NCI-H2227 treated with DMSO at 0.1 percent for 48 hours (cell line): ENCODE data around the gene NRXN3.

Source experiments
- DNase-seq: peaks from one replicate; lab custom pipeline; 2025; lab: John Stamatoyannopoulos, UW

NRXN3 gene

DNA sequence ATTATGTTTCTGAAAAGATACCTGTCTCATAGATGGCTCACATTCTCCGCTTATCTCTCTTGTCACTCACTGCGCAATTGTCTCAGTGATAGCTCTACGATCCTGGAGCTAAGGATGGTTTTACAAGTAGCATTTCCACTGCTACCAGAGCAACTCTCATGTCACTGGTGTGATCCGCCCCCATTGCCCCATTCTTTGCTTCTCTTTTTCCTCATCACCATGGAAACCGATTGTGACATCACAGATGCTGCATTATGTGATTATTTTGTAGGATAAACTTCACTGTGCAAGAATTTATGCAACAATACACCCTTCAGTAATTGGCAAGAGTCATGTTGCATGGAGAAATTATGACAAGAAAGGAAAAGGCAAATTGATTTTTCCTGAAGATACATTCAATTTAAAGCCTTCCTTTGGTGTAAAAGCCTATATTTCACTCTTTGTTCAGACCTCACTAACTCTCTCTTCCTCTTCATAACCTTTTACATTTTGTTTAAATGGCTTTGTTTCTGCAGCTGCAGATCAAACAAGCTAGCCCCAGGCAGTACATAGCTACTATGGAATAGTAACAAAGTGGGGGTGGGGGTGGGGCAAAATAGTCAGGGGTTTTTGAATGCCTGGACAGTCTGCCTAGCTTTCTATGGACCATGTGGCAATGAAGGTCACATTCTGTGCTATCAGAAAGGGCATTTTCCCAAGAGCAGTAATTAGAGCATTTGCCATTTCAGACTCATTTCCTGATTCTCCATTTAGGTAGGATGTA lies 539.8 kb downstream of the NRXN3 start:
- DNase-seq: no peak

DNA sequence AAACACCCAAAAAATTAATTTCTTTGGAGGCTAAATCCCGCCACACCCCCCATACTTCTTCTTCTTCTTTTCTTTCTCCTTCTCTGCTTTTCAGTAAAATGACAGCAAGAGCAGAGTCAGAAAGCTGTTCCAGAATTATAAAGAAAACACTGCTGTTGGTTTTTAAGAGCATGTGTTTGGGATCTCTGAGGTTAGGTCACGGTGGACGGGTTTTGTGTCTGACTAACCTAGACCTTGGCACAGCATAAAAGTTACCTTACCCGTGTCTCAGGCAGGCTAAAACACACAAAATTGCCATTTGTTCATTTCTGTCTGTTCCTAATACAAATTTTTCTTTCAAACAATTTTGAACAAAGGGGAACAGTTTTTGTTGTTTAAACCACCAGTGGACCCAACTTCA lies 540.8 kb downstream of the NRXN3 start:
- no peak for DNase-seq

DNA sequence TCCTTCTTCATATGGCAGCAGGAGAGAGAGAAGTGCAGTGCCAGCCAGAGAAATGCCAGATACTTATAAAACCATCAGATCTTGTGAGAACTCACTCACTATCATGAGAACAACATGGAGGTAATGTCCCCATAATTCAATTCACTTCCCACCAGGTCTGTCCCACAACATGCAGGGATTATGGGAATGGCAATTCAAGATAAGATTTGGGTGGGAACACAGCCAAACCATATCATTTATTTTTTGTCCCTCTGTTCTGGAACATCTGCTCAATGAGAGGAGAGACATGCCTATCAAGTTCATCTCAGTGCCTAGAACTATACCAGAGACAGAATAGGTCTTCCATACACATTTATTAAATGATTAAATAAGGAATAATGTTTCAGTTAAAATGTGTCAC lies 543.5 kb downstream of the NRXN3 start:
- DNase-seq: no peak

DNA sequence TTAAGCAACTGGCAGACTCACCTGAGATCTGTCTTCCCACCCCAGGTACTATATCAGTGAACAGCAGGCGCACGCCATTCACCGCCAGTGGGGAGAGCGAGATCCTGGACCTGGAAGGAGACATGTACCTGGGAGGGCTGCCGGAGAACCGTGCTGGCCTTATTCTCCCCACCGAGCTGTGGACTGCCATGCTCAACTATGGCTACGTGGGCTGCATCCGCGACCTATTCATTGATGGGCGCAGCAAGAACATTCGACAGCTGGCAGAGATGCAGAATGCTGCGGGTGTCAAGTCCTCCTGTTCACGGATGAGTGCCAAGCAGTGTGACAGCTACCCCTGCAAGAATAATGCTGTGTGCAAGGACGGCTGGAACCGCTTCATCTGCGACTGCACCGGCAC lies 544.5 kb downstream of the NRXN3 start:
- DNase-seq: no peak

DNA sequence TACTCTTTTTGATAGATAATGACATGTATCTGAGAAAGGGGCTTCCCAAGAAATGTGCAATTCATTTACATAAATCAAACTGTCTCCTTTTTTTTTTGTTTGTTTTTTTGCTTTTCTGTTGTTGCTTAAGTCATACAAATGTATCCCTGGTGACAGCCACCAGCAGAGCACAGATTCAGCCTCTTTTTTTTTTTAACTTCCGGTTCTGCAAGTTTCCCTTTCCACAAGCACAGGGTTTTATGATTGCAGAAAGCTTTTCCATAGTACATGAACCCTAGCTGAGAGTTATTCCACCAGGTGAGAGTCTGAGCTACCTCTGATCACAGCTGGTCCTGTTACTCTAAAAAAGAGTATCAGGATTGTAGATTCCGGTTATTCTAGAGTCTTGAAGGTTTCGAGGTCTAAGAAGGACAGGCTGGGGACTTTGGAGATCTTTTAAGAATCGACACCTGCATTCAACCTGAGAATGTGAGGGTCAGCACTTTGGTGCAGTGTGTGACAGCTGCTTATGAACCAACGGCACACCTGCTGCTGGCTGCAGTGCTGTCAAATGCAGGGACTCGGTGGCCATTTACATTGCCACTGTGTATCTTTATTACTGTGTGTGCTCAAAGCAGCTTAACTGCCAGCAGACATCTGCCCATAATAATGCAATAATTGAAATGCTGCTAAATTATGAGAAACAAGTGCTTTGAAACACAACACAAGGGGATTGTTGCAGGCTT lies 551.7 kb downstream of the NRXN3 start:
- DNase-seq: no peak

DNA sequence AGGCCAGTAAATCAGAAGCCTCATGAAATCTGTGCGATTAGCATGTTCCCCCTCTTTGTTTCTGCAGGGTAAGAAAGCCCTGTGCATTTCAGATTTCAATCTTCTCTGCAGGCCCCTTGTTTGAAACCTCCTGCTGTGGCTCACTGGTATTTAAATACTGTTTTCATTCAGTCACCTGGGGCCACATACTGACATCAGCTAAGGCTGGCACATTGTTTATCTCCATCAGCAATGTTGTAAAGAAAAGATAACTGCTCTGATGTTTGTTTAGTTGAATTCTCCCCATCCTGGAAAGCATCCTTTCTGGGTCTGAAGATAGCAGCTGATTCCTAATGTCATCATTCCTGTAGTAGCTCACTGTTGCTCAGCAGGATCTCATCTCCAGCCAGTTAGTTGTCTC lies 554.9 kb downstream of the NRXN3 start:
- peak; percentile 85 for DNase-seq

DNA sequence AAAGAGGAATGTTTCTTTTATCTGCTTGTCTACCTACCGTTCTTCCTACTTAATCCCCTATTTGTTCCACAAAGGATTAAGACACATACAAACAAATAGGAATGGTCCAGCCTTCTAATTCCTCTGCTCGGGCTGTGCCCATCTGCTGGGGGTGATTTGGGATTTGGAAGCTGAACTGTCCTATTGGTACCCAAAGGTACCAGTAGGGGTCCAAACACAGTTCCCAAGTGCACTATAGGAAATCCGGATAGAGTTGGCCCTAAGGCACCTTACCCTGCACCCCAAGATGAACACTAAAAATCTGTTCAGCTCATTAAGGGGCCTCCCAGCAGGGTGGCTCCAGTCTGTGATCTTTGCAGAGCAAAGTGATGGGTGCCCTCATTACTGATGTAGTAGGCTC lies 566.9 kb downstream of the NRXN3 start:
- DNase-seq: no peak

DNA sequence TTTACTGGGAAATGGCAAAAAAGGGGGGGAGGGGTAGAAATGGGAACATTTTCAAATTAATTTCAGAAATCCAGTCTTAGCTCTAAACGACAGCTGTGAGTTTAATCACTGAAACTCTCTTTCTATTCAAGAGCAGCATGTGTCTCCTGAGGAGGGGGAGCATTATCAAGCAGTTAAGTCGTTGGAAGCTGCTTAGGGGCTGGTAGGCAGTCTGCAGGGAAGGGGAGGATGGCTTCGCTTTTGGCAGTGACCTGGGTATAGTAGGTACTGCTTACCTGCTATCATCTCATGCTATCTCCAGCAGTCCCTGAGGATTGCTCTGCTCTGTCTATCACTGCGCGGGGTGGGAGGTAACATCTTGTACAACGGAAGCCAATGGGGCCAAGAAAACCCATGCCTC lies 567.4 kb downstream of the NRXN3 start:
- no peak for DNase-seq

DNA sequence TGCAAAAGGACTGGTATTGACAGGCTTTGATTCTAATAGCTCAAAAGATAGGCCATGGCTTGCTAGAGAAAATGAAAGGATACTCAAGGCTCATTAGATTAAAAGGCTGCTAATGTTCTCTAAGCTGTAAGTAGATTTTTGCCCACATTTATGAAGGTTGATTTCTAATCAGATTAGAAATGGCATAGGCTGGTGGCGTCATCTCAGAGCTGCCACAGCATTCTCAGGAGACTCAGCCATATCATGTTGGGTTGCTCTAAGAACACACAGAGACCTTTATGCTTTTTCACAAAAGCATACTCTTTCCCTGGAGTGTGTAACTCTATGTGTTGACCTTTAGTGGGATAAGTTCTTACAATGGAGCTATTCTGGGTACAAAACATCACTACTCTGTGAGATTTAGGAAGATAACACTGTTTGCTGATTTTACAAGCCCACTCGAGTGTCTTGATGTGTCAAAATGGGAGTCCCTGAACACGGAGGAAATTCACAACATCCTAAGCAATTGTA lies 576.0 kb downstream of the NRXN3 start:
- DNase-seq: no peak

DNA sequence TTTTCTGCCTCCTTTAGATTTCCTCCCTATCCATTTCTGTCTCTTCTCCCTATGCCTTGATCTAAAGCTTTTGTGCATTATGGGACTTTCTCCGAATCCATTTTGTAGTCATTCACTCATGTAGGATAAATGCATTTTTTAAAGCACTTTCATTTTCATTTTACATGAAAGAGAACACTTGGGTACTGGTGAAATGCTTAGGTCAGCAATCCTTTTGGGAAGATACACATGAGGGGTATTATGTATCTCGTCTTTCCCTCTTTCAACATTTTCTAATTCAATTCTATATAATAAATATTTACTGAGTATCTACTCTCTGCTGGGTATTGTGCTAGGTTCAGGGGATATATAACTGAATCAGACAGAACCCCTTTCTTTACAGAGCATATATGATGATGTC lies 577.6 kb downstream of the NRXN3 start:
- no peak for DNase-seq

DNA sequence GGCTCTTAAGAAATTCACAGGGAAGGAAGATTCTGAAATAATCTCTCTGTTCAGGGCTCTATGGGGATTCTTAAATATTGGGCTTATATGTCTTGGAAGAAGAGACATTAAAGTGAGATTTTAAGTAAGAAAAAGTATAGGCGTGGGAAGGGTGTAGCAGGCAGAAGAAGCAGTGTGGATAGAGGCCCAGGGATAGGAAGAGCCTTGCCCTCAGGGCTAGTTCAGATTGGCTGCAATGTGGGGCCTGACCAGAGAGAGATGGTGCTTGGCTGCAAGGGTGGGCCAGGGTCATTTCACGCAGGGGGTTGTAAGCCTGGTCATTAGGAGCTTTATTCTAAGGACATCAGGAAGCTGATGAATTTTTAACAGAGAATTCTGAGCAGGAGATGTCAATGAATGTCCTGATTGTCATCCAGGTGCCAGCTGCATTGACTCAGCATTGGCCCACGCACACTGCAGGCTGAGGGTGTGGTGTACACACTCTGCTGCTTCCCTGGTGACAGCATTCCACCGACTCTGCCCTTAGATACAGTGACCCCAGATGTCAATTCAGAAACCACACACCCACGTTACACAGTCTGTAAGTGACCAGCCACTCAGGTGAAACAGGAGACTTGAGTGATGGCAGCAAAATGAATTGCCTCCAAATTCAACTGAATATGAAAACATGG lies 582.5 kb downstream of the NRXN3 start:
- no peak for DNase-seq

DNA sequence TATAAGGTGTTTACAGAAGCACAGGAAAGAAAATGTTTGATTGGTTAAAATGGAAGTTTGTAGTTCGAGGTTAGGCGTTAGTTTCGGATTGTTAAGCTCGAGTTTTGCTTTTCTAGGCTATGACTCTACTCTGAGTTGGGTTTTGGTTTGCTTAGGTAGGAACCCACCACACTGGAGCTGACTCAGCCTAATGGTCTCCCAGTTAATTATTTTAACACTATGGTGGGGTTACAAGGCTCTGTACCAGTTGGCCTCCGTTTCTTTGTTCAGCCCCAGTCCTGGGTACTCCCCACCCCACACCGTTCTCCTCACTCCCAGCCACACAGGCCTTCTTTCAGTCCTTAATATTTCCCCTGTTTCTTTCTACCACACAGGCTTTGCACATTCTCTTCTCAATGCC lies 583.9 kb downstream of the NRXN3 start:
- no peak for DNase-seq

DNA sequence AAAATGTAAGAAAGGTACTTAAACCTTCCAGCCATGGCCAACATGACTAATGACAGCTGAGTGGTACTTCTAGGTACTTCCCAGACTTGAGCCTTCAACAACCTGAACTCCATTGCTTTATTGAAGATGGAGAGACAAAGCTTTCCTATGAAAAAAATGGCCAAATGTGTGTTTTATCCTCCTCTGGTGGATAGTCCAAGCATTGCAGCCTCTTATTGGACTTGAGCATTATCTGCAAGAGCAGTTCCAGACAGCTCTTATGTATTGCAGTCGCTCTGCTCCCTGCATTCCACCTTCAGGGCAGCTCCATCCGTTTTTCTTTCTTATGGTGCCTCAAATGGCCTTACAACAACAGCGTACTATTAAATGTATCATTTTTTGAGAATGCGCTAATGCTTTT lies 588.2 kb downstream of the NRXN3 start:
- peak; percentile 58 for DNase-seq

DNA sequence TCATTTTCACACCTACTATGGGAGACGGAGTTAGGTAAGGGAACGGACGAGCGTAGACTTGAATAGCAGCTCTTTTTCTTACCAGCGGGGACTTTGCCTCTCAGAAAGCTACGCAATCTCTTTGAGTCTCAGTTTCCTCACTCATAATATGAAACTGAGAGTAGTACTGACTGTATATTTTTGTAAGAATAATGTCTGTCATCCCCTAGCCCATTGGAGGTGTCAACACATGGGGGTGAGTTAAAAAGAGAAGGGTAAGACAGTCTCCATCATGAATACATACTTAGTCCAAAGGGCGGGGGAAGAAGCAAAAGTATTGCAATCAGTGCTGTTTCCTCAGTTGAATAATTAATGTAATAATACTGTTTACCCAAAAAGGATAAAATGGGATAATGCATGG lies 592.2 kb downstream of the NRXN3 start:
- no peak for DNase-seq

DNA sequence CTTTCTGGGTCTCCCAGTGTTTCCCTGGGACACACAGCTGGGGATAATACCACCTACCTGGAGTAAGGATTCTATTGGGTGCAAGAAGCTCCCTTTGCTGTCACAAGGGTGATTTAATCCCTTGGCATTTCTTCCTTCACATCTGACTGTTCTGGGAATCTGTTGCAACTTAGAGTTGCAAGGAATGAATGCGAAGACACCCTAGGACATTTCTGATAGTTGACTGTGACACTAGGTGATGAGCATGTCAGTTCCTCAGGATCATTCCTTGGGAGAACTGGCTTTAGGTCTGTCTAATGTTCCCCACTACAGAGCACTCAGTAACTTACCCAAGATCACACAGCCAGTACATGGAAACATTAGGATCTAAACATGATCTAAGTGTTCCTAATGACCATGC lies 593.6 kb downstream of the NRXN3 start:
- DNase-seq: no peak

DNA sequence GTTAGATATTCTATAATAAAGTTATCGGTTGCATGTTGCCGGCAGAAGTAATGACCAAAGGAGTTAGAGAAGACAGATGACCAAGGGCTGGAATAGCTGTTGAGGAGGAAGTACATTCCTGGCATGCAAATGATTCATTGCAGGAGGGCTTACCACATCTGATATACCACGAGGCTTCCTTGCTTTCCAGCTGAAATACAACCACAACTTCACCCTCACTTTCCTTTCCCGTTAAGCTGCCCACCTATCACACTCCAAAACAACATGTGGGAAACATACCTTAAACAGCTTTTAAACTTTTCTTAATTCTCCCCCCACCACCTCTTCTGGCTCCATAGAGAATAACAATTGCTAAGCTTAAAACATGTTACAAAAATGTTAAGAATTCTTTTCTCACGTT lies 594.1 kb downstream of the NRXN3 start:
- DNase-seq: no peak

DNA sequence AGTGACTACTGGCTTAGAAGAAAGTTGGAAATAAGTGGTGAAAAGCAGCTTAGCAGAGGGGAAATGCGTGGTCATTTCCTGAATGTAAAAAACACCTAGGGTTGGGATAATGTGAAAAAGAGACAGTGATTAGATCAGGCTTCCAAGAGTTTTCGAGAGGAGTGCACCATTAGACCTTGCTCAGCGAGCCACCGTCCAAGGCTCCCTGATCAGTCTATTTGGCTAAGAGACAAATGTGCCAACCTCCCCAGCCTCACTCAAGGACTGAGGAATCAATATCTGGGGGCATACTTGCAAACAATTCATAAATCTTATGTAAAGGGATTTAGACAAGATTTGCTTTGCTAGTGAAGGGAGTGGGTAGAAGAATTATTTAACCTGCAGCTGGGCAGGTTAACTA lies 594.5 kb downstream of the NRXN3 start:
- no peak for DNase-seq

DNA sequence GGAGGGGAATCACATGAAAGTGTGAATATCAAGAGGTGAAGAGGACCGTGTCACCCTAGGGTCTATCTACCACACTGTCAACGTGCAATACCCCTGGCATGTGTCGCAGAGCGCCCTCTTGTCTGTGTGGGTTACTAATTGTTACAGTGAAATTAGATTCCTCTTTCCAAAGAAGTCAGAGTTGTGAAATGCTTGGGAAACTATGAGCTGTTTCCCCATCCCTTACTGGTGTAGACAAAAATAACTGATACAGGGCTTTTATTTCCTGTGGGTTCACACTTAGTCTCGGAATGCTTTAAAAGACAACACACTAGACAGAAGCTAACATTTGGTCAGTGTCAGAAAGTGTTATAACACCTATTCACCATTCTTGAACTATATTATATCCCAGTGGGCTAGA lies 597.3 kb downstream of the NRXN3 start:
- DNase-seq: no peak

DNA sequence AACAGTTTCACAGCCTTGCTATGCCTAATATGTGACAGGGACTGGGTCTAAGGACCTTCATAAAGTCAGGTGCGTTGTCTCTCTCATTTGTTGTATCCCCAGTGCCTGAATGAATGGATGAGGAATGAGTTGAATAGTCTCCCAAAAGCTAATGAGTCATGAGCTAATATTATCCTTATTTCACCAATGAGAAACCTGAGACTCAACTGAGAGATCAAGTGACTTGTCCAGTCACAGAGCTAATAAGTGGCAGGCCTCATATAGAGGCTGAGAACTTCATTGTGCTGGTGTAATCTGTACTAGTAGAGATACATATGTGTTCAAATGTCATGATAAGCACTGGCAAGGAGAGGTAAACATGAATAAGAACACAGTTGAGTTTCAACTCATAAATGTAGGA lies 612.4 kb downstream of the NRXN3 start:
- no peak for DNase-seq

DNA sequence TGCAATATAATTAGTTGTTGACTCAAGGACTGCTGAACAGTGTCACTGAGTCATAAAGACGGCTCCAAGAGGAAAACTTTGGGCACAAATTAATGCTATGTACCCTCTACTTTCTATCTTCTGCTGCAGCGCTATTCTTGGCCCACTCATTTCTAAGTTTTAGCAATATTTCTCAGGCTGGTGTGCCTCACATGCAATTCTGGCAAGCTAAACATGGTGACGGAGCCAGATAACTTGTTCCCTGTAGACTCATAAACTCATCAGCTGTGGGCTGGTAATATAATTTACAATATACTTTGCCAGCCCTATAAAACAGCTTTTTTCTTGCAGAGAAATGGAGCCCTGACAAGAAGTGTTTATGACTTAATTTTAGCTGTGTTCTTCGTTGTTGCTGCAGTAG lies 615.1 kb downstream of the NRXN3 start:
- no peak for DNase-seq

DNA sequence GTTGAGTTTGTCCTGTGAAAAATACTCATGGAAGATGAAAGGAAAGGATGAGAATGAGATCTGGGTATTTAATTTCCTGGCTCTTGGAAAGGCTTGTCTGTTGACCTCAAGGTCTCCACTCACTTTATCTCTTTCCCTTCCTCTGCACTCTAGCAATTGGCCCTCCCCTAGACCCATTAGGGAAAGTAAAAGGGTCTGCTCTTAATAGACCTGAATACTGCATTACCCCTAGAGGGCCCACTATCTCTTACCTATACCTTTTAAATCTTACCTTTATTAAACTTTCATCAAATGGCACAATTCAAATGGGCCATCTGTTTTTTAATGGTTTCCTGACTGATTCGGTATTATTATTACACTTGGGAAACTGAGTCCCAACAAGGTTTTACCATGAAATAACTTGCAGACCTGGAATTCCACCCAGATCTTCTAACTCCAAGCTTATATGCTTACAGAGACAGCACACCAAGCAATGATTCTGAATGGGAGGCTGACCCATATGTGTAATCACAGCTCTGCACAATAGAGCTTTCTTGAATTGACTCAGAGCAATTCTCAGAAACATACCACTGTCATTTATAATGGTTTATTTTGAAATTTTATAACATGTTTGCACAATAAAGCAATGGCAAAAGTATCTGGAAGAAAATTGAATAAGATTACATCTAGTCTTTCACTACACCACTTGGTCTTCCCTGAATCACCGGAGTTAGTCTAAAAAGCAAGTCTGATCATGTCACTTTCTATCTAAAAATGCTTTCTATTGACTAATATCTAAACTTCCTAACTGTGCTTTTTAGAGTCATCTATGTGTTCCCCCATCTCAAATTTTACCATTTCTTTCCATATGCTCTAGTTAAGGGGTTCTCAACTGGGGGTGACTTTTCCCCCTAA lies 618.5 kb downstream of the NRXN3 start:
- no peak for DNase-seq

DNA sequence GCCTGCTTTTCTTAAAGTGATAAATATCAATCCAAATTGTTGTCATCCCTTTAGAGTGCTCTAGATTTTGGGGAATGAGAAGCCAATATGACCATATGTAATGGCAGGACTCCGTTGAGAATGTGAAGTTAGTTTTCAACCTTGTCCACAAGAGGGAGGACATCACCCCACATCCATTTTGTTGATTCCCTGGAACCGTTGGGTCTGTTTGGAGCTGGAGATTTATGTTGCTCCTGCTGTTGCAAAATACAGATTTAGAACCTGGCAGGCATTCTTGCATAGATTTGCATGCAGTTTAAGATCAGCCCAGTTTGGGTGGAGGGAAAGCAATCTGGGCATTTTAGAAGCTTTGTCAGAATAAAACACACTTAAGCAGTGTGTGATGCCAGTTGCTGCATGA lies 620.1 kb downstream of the NRXN3 start:
- peak; percentile 33 for DNase-seq
